Right lobe of liver (tissue), 4 donors: ENCODE data around the gene SNW1.

Source experiments
- POLR2A ChIP-seq: fragments of 450-650 bp; IDR thresholded peaks from one replicate; pipeline ENCODE4 v1.6.1; 2017; ENCODE audit warnings: antibody characterized with exemption, mild to moderate bottlenecking
- TF ChIP-seq, protein P1 (sequence below), 4 donors: fragments of 200-600 bp in 3 of 4; fragments of 450-650 bp in 1 of 4; IDR thresholded peaks; one replicate each; pipeline versions ENCODE4 v1.5.1 to v1.8.0; 2016 to 2022; ENCODE audit warnings: antibody characterized with exemption in 4 of 4, mild to moderate bottlenecking in 2 of 4
- donor health status: DM: no; HTN: no; CAD: no.
- donor health status: DM: no; HTN: no; CAD: no.
- donor health status: DM: no; HTN: yes; CAD: no.

DNA sequence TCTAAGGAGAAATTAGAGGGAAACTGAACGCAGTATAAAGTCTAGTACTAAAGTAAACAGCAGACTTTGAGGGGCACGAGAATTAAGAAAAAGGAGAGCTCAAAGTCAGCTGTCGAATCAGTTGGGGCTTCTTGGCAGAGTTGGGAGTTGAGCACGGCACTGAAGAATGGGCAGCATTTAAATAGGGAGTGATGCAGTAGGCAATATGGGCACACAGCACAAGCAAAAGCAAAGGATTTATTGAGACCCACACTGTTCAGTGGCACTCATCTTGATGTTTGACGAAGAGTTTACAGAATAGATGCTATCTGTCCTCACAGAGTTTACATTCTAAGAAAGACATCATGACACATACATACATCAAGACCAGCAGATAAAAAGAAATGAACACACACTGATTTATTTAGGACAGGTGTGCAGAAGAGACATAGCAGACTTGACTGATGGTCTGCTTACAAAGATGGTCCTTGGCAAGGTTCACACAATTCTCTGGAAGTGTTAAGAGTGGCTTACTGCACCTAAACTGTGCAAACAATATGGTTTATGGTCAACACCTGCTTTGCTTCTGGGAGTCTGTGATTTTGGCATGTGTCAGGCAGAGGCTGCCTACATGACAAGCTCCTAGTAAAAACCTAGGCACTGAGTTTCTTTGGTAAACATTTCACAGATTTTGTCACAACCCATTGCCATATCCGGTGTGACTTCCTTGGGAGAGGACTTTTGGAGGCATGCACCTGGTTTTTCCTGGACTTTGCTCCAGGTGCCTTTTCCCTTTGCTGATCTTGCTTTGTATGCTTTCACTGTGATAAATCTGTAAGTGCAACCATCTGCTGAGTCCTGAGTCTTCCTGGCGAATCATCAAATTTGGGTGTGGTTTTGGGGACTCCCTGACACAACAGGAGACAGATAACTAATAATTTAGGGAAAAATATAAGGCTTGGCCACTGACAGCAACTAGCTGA lies 79.5 kb downstream of the SNW1 start:
- TF ChIP-seq POLR2A: no peak
- TF ChIP-seq, protein P1, sequence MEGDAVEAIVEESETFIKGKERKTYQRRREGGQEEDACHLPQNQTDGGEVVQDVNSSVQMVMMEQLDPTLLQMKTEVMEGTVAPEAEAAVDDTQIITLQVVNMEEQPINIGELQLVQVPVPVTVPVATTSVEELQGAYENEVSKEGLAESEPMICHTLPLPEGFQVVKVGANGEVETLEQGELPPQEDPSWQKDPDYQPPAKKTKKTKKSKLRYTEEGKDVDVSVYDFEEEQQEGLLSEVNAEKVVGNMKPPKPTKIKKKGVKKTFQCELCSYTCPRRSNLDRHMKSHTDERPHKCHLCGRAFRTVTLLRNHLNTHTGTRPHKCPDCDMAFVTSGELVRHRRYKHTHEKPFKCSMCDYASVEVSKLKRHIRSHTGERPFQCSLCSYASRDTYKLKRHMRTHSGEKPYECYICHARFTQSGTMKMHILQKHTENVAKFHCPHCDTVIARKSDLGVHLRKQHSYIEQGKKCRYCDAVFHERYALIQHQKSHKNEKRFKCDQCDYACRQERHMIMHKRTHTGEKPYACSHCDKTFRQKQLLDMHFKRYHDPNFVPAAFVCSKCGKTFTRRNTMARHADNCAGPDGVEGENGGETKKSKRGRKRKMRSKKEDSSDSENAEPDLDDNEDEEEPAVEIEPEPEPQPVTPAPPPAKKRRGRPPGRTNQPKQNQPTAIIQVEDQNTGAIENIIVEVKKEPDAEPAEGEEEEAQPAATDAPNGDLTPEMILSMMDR (IDR thresholded peaks at IDR 0.05): no peak
